Spleen (tissue), 11 donors: Measurements from ENCODE around the gene EPHB6. TPM values are rescaled to one million over a fixed set of nuclear protein-coding genes. Genes with fewer than 3 reads are reported as not detected.

ENCODE experiments used
- DNase-seq: peaks from one replicate; pipeline ENCODE4 v3.0.0-alpha.2; 2020
- H3K27ac ChIP-seq, 8 donors: fragments of 200-600 bp; sonication (generic) in 7 of 8; 1 replicate in 4 of 8; 2 replicates in 4 of 8; pipeline versions ENCODE4 v1.5.0 to v1.8.0; 2016 to 2021; ENCODE audit warnings: inconsistent platforms in 4 of 8, mild to moderate bottlenecking in 4 of 8, moderate library complexity in 1 of 8
- H3K27me3 ChIP-seq, 7 donors: fragments of 200-600 bp; sonication (generic) in 6 of 7; replicated peaks in 1 of 7; 1 replicate in 4 of 7; 2 replicates in 3 of 7; pipeline versions ENCODE4 v1.5.0 to v1.8.0; 2016 to 2021; ENCODE audit warnings: inconsistent platforms in 3 of 7, mild to moderate bottlenecking in 1 of 7
- H3K36me3 ChIP-seq, 6 donors: fragments of 200-600 bp; sonication (generic) in 5 of 6; 1 replicate in 4 of 6; 2 replicates in 2 of 6; pipeline versions ENCODE4 v1.5.0 to v1.8.0; 2016 to 2021; ENCODE audit warnings: inconsistent platforms in 2 of 6
- H3K4me1 ChIP-seq, 6 donors: fragments of 200-600 bp; sonication (generic) in 5 of 6; 1 replicate in 3 of 6; 2 replicates in 3 of 6; pipeline versions ENCODE4 v1.5.0 to v1.8.0; 2016 to 2021; ENCODE audit warnings: inconsistent platforms in 3 of 6
- H3K4me3 ChIP-seq, 8 donors: fragments of 200-600 bp; sonication (generic) in 7 of 8; 1 replicate in 4 of 8; 2 replicates in 4 of 8; pipeline versions ENCODE4 v1.5.0 to v1.8.0; 2016 to 2021; ENCODE audit warnings: inconsistent platforms in 4 of 8, mild to moderate bottlenecking in 4 of 8, moderate library complexity in 2 of 8
- H3K9me3 ChIP-seq, 8 donors: fragments of 200-600 bp; sonication (generic) in 7 of 8; 1 replicate in 4 of 8; 2 replicates in 4 of 8; pipeline versions ENCODE4 v1.5.0 to v1.8.0; 2016 to 2021; ENCODE audit warnings: inconsistent platforms in 4 of 8
- CTCF ChIP-seq, 11 experiments: fragments of 200-600 bp in 7 of 11; fragments of 450-650 bp in 4 of 11; sonication (generic) in 4 of 11; IDR thresholded peaks in 8 of 11; conservative IDR thresholded peaks in 3 of 11; 1 replicate in 7 of 11; 2 replicates in 4 of 11; pipeline versions ENCODE4 v1.4.0 to v1.8.0; 2016 to 2021; ENCODE audit warnings: antibody characterized with exemption in 11 of 11, inconsistent platforms in 4 of 11, mild to moderate bottlenecking in 1 of 11
- POLR2A ChIP-seq, 3 donors: fragments of 450-650 bp; IDR thresholded peaks; one replicate each; pipeline ENCODE4 v1.5.1; 2017; ENCODE audit warnings: antibody characterized with exemption in 3 of 3, mild to moderate bottlenecking in 1 of 3
- POLR2AphosphoS5 ChIP-seq, 3 donors: sonication (generic); formaldehyde crosslinking; IDR thresholded peaks; one replicate each; pipeline ENCODE4 v1.5.1; 2017; ENCODE audit warnings: antibody characterized with exemption in 3 of 3
- WGBS, 5 donors: extraction: QIAGEN DNeasy Blood & Tissue Kit in 3 of 5; methylation state at CpG; one replicate each; pipeline versions ENCODE4 v1.1.5 to v1.1.7; 2013 to 2018; 5-methylcytosine and 5-hydroxymethylcytosine counted together
- intact Hi-C: fragments of 100-400 bp; cut with DNase I; formaldehyde crosslinking; loops from one replicate; pipeline ENCODE4 v1.15.0; 2023; ENCODE audit warnings: low total_unique reads
- polyA plus RNA-seq, 3 donors: library from polyadenylated mRNA; stranded (reverse); fragments of 200-250 nt; gene quantifications; one replicate each; pipeline ENCODE4 v1.2.1, GENCODE V29; 2013
- total RNA-seq, 7 donors: library from RNA; depleted of rRNA in 3 of 7; stranded (reverse); fragments of >200 nt in 3 of 7; fragmentation: NEBNext Ultra II Directional in 4 of 7; extraction: Animal tissue kit (Norgen Biotek cat#: 25700) in 4 of 7; gene quantifications; one replicate each; pipeline versions ENCODE4 v1.1.0 to v1.2.1, GENCODE V29; 2016 to 2021
- donor health status: healthy with polysubstance abuse.
- donor health status: DM: no; HTN: no; CAD: no; lungs with moderate emphysema.
- donor health status: DM: no; HTN: no; CAD: no.
- donor health status: Bipolar disorder and iron deficiency.
- donor health status: healthy.
- donor health status: DM: no; HTN: no; CAD: no.
- donor health status: DM: yes; HTN: yes; CAD: no.

The EPHB6 gene
- total and polyA plus RNA-seq, 10 donors = 11.3 to 28.8 (median 13.9) TPM

DNA sequence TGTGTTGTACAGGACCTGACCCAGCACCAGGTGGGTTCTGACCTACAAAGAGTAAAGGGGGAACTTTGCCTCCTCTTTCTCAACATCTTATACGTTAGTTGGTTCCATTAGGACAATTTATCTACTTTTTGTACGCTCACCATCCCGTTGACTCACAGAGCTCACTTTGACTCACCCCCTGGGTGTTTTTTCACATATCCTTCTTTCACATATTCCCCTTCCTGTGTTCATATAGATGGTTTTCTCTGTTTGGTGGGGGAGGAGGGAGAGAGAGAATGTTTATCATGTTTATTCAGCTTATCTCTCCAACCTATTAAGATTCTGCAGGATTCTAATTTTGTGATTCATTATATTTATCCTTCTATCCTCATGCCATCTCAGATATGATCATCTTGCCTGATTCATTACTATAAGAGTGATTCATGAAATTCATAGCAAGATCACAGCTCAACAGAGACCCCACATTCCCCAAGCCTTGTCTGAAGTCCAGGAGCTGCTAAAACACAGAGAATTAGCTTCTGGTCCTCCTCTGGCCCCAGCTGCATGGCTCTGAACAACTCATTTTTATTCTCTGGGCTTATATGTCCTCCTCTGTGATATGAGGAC lies 46.9 kb upstream of the EPHB6 start:
- WGBS, 5 donors = 18 to 33% (median 26%) methylated on average over 3 of the region's 3 CpGs
- Histone ChIP-seq H3K4me3 (peak overlapping the region in 1 of 8 donors; percentile 22), H3K27ac (peak overlapping the region; percentile 81 to 98 (median 90))

GRCh38 chr7:142808461-142808801 lies 46.4 kb upstream of the EPHB6 start:
- Histone ChIP-seq H3K4me3 (peak overlapping the region in 1 of 8 donors; percentile 22), H3K27ac (peak overlapping the region; percentile 81 to 98 (median 90)), H3K27me3 (peaks cover 0 to 9% (median 0%) of the 10 kb centered on the region in 7 donors), H3K9me3 (no peaks in the 10 kb centered on the region), H3K36me3 (peaks cover 0 to 6% (median 1%) of the 10 kb centered on the region in 6 donors), H3K4me1 (peaks cover 22 to 97% (median 80%) of the 10 kb centered on the region in 6 donors)
- TF ChIP-seq POLR2A (IDR thresholded peaks at IDR 0.05) (no peak), POLR2AphosphoS5 (IDR thresholded peaks at IDR 0.05) (no peak), CTCF (IDR thresholded peaks at IDR 0.05 in 8 of 11, conservative IDR thresholded peaks at IDR 0.05 in 3 of 11) (no peak)
- DNase-seq = no peak
- intact Hi-C loops = no loop called here

More for the DNA sequence above, 46.9 kb upstream of the EPHB6 start:
- no peak for TF ChIP-seq POLR2AphosphoS5 (IDR thresholded peaks at IDR 0.05)
- no peak for TF ChIP-seq POLR2A (IDR thresholded peaks at IDR 0.05)
- TF ChIP-seq CTCF (IDR thresholded peaks at IDR 0.05 in 8 of 11, conservative IDR thresholded peaks at IDR 0.05 in 3 of 11) = no peak
- Histone ChIP-seq H3K27me3 (peaks cover 0 to 5% (median 0%) of the 10 kb centered on the region in 7 donors), H3K36me3 (peaks cover 0 to 11% (median 4%) of the 10 kb centered on the region in 6 donors), H3K4me1 (peaks cover 22 to 97% (median 79%) of the 10 kb centered on the region in 6 donors), H3K9me3 (no peaks in the 10 kb centered on the region)
- intact Hi-C loops = no loop called here
- no peak for DNase-seq

- peak overlapping the region in 2 of 8 donors; percentile 4 to 38 for H3K4me3 ChIP-seq
- H3K4me1 ChIP-seq = peaks cover 22 to 96% (median 77%) of the 10 kb centered on the region in 6 donors
- peaks cover 0 to under 1% (median 0%) of the 10 kb centered on the region in 6 donors for H3K36me3 ChIP-seq
- H3K27me3 ChIP-seq = peaks cover 0 to 9% (median 0%) of the 10 kb centered on the region in 7 donors
- peak; percentile 95 for DNase-seq
- peak overlapping the region; percentile 81 to 98 (median 90) for H3K27ac ChIP-seq
- 17 to 36% (median 26%) methylated on average over 6 of the region's 6 CpGs for WGBS, 5 donors
- intact Hi-C loops = no loop called here
- no peaks in the 10 kb centered on the region for H3K9me3 ChIP-seq
- TF ChIP-seq POLR2A (IDR thresholded peaks at IDR 0.05) = peak in 1 of 3 donors; percentile 71
- TF ChIP-seq CTCF (IDR thresholded peaks at IDR 0.05 in 8 of 11, conservative IDR thresholded peaks at IDR 0.05 in 3 of 11) = no peak
- peak; percentile 31 to 93 (median 83) for TF ChIP-seq POLR2AphosphoS5 (IDR thresholded peaks at IDR 0.05)
These were observed 45.9 kb upstream of the EPHB6 start for GRCh38 chr7:142808802-142809583.

GRCh38 chr7:142809671-142810070 lies 45.2 kb upstream of the EPHB6 start:
- peaks cover 20 to 89% (median 71%) of the 10 kb centered on the region in 6 donors for H3K4me1 ChIP-seq
- no peak for DNase-seq
- intact Hi-C loops = loop anchor here (10.0 kb wide), 1 partner anchor 145 kb away; no protein-coding TSS in a partner anchor
- no peak for TF ChIP-seq CTCF (IDR thresholded peaks at IDR 0.05 in 8 of 11, conservative IDR thresholded peaks at IDR 0.05 in 3 of 11)
- no peak for TF ChIP-seq POLR2A (IDR thresholded peaks at IDR 0.05)
- TF ChIP-seq POLR2AphosphoS5 (IDR thresholded peaks at IDR 0.05) = no peak
- peak overlapping the region in 2 of 8 donors; percentile 4 to 38 for H3K4me3 ChIP-seq
- WGBS, 5 donors = 56 to 66% (median 63%) methylated on average over 2 of the region's 2 CpGs
- peak overlapping the region; percentile 73 to 98 (median 90) for H3K27ac ChIP-seq
- no peaks in the 10 kb centered on the region for H3K36me3 ChIP-seq
- H3K27me3 ChIP-seq = peaks cover 0 to 9% (median 0%) of the 10 kb centered on the region in 7 donors
- no peaks in the 10 kb centered on the region for H3K9me3 ChIP-seq
